GM12891 (cell line): Measurements from ENCODE around the gene KLF3.

ENCODE experiments used
- DNase-seq: peaks from one replicate; pipeline ENCODE4 v3.0.0; 2011; ENCODE audit warnings: low spot score; ENCODE audit not compliant: insufficient read length
- FAIRE-seq: peaks from 2 replicates; lab custom pipeline; 2011; peaks lifted over from hg19 to GRCh38; lab: Jason Lieb, UNC
- PAX5 ChIP-seq: IDR thresholded peaks from 2 replicates; pipeline ENCODE4 v1.6.1; 2011; ENCODE audit warnings: low read length, moderate library complexity, mild to moderate bottlenecking; ENCODE audit not compliant: insufficient read depth, severe bottlenecking
- POLR2A ChIP-seq: IDR thresholded peaks from 2 replicates; pipeline ENCODE4 v1.6.1; 2011; ENCODE audit warnings: low read depth, low read length, control low read depth
- POLR2AphosphoS5 ChIP-seq: IDR thresholded peaks from 2 replicates; pipeline ENCODE4 v1.6.1; 2011; ENCODE audit warnings: low read depth, low read length, control low read depth
- POU2F2 ChIP-seq: IDR thresholded peaks from 2 replicates; pipeline ENCODE4 v1.6.1; 2011; ENCODE audit warnings: low read depth, mild to moderate bottlenecking, control low read depth, low read length, moderate library complexity
- SPI1 ChIP-seq: IDR thresholded peaks from 2 replicates; pipeline ENCODE4 v1.6.1; 2011; ENCODE audit warnings: low read depth, low read length, control low read depth
- TAF1 ChIP-seq: IDR thresholded peaks from 2 replicates; pipeline ENCODE4 v1.6.1; 2011; ENCODE audit warnings: low read depth, low read length, control low read depth

Gene KLF3

DNA sequence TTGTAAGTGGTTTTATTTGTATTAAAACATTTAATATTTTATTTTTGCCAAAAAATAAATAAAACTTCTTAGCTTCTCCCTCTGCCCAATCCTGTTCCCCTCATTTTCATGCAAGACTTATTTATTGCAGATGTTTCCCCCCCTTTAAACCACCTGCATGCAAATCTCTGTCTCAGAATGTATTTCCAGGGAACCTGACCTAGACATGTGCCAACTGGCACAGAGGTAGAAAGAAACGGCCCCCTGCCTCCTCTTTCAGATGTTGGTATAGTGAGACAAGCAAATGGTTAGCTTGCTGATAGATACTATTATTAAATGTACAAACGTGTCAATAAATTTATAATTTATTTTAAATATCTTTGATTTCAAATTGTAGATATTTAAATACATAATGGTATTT, 47.1 kb downstream of the KLF3 start:
- DNase-seq (no peak), FAIRE-seq (no peak)
- TF ChIP-seq PAX5, result no peak
- no peak for TF ChIP-seq POLR2A
- TF ChIP-seq POLR2AphosphoS5, result no peak
- TF ChIP-seq POU2F2, result no peak
- no peak for TF ChIP-seq SPI1

DNA sequence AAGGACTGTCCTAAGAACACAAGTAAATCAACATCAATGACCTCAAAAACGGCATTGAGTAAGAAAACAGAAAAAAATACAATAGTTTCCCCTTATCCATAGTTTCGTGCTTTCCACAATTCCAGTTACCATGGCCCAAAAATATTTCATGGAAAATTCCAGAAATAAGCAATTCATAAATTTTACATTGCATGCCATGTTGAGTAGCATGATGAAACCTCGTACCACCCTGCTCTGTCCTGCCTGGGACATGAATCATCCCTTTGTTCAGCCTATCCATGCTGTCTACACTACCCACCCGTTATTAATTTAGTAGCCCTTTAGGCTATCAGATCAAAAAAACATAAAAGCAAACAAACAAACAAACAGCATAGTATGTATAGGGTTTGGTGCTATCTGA, 51.1 kb downstream of the KLF3 start:
- FAIRE-seq, result no peak
- TF ChIP-seq POU2F2 (no peak), TAF1 (no peak), PAX5 (no peak), POLR2AphosphoS5 (no peak), POLR2A (no peak), SPI1 (no peak)

DNA sequence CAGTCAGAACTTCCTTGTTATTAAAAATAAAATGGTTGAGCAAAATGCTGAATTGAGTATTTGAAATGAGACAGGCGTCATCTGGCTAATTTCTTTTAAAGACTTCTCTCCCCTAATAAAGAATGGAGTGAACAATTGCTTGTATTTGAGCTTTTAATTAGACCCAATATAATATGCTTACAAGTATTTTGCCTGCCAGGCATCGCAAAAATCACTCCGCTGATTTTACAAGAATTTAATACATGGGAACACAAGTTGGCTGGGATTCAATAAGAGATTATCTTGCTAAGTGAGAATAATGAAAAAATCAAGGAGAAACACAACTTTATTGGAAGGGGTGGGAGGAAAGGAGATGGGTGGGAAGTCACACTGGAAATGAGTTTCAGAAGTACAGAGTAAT, 52.3 kb downstream of the KLF3 start:
- DNase-seq, result no peak
- no peak for FAIRE-seq

More for the DNA sequence above, 51.1 kb downstream of the KLF3 start:
- DNase-seq, result no peak

GRCh38 chr4:38717604-38718003, 53.6 kb downstream of the KLF3 start:
- FAIRE-seq (no peak), DNase-seq (no peak)
- no peak for TF ChIP-seq PAX5
- no peak for TF ChIP-seq POU2F2
- no peak for TF ChIP-seq POLR2A
- TF ChIP-seq POLR2AphosphoS5, result no peak
- no peak for TF ChIP-seq SPI1
- TF ChIP-seq TAF1, result no peak

More for the DNA sequence above, 52.3 kb downstream of the KLF3 start:
- TF ChIP-seq POLR2A (no peak), POU2F2 (no peak), TAF1 (no peak)

GRCh38 chr4:38723114-38723513, 59.1 kb downstream of the KLF3 start:
- FAIRE-seq, result no peak
- no peak for DNase-seq
- TF ChIP-seq POU2F2, result no peak
- TF ChIP-seq TAF1, result no peak
- TF ChIP-seq PAX5, result no peak
- TF ChIP-seq POLR2AphosphoS5, result no peak
- no peak for TF ChIP-seq SPI1
- TF ChIP-seq POLR2A, result no peak

DNA sequence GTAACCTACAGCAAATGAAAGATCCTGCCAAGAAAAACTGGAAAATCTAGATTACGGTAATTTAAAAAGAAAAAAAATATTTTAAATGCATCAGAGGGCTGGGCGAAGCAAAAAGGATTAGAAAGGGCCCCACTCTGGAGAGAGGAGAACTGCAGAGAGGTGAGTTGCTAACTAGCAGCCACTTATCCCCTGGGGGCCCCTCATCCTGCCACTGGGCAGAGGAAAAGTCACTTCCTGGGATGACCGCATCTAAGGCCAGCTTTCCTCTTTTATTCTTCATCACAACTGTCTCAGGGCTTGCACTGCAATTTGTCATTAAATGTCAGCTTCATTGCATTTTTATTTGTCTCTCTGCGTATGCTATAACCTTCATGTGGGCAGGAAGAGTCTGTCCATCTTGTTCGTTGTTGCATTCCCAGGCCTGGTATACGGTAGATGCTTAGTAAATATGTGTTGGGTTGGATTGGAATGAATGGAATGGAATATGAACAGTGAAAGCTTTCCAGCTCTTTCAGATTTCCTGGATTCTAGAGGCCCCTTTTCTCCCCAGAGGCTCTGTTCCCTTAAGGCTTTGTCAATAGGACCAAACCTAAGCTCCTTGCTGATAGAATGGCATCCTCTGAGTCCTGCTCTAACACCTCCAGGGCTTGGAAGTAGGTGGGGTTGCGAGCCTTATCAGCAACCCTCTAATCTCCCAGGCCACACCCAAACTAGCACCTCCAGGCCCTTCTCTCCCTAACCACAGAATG, 59.9 kb downstream of the KLF3 start:
- TF ChIP-seq SPI1 (no peak), POU2F2 (no peak), PAX5 (no peak), TAF1 (no peak), POLR2A (no peak), POLR2AphosphoS5 (no peak)
- FAIRE-seq (no peak), DNase-seq (no peak)

DNA sequence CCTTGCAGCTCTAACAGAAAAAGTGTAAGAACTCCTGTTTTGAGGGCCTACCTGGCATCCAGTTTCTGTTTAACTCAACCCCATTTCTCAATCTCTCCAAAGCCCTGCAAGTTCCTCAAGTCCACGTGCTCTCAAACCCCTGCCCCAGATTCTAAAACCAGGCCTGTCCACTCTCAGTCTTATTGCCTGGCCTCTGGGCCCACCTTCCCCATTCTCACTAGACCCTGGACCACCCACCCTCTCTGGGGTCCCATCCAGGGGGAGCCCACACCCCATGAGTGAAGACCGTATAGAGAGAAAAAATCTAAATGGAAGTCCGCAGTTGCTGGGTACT, 60.4 kb downstream of the KLF3 start:
- no peak for FAIRE-seq

GRCh38 chr4:38728631-38729141, 64.7 kb downstream of the KLF3 start:
- DNase-seq (no peak), FAIRE-seq (no peak)
- TF ChIP-seq POLR2A, result no peak
- TF ChIP-seq SPI1, result no peak
- TF ChIP-seq POLR2AphosphoS5, result no peak
- TF ChIP-seq TAF1, result no peak
- no peak for TF ChIP-seq POU2F2
- no peak for TF ChIP-seq PAX5

More for the DNA sequence above, 60.4 kb downstream of the KLF3 start:
- TF ChIP-seq SPI1, result no peak
- no peak for TF ChIP-seq POLR2A
- no peak for DNase-seq

GRCh38 chr4:38730493-38730829, 66.5 kb downstream of the KLF3 start:
- TF ChIP-seq TAF1 (no peak), SPI1 (no peak), POLR2A (no peak), PAX5 (no peak), POU2F2 (no peak), POLR2AphosphoS5 (no peak)
- FAIRE-seq (no peak), DNase-seq (no peak)

GRCh38 chr4:38730830-38731646, 67.0 kb downstream of the KLF3 start:
- peak; percentile 95 for FAIRE-seq
- peak; percentile 49 for DNase-seq
- TF ChIP-seq POLR2A, result no peak
- no peak for TF ChIP-seq POLR2AphosphoS5
- TF ChIP-seq POU2F2, result peak; percentile 96
- peak; percentile 38 for TF ChIP-seq PAX5
- no peak for TF ChIP-seq TAF1
- TF ChIP-seq SPI1, result peak; percentile 18; the same call in 1 of the 2 replicates
